Neutrophil (primary cell): Measurements from ENCODE around the gene HNRNPAB.

Experiments
- H3K27ac ChIP-seq: fragments of 200-600 bp; sonication (generic); 2 replicates; pipeline ENCODE4 v1.5.1; 2016; ENCODE audit warnings: mild to moderate bottlenecking, moderate library complexity
- H3K27me3 ChIP-seq: fragments of 200-600 bp; sonication (generic); 2 replicates; pipeline ENCODE4 v1.6.0; 2016; ENCODE audit warnings: mild to moderate bottlenecking
- H3K36me3 ChIP-seq: fragments of 200-600 bp; sonication (generic); 2 replicates; pipeline ENCODE4 v1.5.1; 2017
- H3K4me1 ChIP-seq, 2 experiments: fragments of 200-600 bp in 1 of 2; sonication (generic) in 1 of 2; 1 replicate in 1 of 2; 2 replicates in 1 of 2; pipeline versions ENCODE4 v1.5.1 to v1.6.1; 2013 to 2016; ENCODE audit warnings: low read depth in 1 of 2, low read length in 1 of 2, mild to moderate bottlenecking in 1 of 2, moderate library complexity in 1 of 2; ENCODE audit not compliant: control insufficient read depth in 1 of 2, insufficient read depth in 1 of 2
- H3K4me3 ChIP-seq, 2 experiments: fragments of 200-600 bp in 1 of 2; sonication (generic) in 1 of 2; 1 replicate in 1 of 2; 2 replicates in 1 of 2; pipeline ENCODE4 v1.5.1; 2013 to 2016; ENCODE audit warnings: low read depth in 1 of 2, low read length in 1 of 2, mild to moderate bottlenecking in 1 of 2, moderate library complexity in 1 of 2
- H3K9me3 ChIP-seq: fragments of 200-600 bp; sonication (generic); 2 replicates; pipeline ENCODE4 v1.5.1; 2016
- CTCF ChIP-seq: fragments of 200-600 bp; sonication (generic); IDR thresholded peaks from 2 replicates; pipeline ENCODE4 v1.5.1; 2016; ENCODE audit warnings: antibody characterized with exemption

HNRNPAB gene

GRCh38 chr5:178180141-178180863, 24.0 kb upstream of the HNRNPAB start:
- no peaks in the 10 kb centered on the region for H3K9me3 ChIP-seq
- no peak overlapping the region for H3K4me3 ChIP-seq
- no peaks in the 10 kb centered on the region for H3K27me3 ChIP-seq
- H3K4me1 ChIP-seq, result peaks cover 25 to 28% of the 10 kb centered on the region in 2 experiments
- no peak for TF ChIP-seq CTCF
- H3K36me3 ChIP-seq, result no peaks in the 10 kb centered on the region
- no peak overlapping the region for H3K27ac ChIP-seq

GRCh38 chr5:178182158-178182876, 22.0 kb upstream of the HNRNPAB start:
- Histone ChIP-seq H3K4me3 (peak overlapping the region; percentile 12 to 32), H3K9me3 (no peaks in the 10 kb centered on the region), H3K36me3 (no peaks in the 10 kb centered on the region), H3K4me1 (peaks cover 25 to 28% of the 10 kb centered on the region in 2 experiments), H3K27ac (peak overlapping the region; percentile 85), H3K27me3 (no peaks in the 10 kb centered on the region)
- no peak for TF ChIP-seq CTCF

GRCh38 chr5:178186427-178186826, 17.9 kb upstream of the HNRNPAB start:
- no peak for TF ChIP-seq CTCF
- H3K4me3 ChIP-seq, result no peak overlapping the region
- no peaks in the 10 kb centered on the region for H3K36me3 ChIP-seq
- peaks cover 20 to 21% of the 10 kb centered on the region in 2 experiments for H3K4me1 ChIP-seq
- H3K27ac ChIP-seq, result no peak overlapping the region
- no peaks in the 10 kb centered on the region for H3K9me3 ChIP-seq
- no peaks in the 10 kb centered on the region for H3K27me3 ChIP-seq

- no peak for TF ChIP-seq CTCF
- no peak within 1 kb of the TSS for H3K4me3 ChIP-seq
- no peaks in the 10 kb centered on the region for H3K36me3 ChIP-seq
- no peaks in the 10 kb centered on the region for H3K27me3 ChIP-seq
- no peaks in the 10 kb centered on the region for H3K9me3 ChIP-seq
- no peak within 1 kb of the TSS for H3K27ac ChIP-seq
- H3K4me1 ChIP-seq, result peaks cover 14 to 15% of the 10 kb centered on the region in 2 experiments
These were observed 17.3 kb upstream of the HNRNPAB start, which contains the start of gene GMCL2 for GRCh38 chr5:178187014-178187413. GMCL2 (minus strand) TSS chr5:178187371; CDS start chr5:178187299, 72 bp downstream.

GRCh38 chr5:178189433-178189832, 14.9 kb upstream of the HNRNPAB start:
- no peaks in the 10 kb centered on the region for H3K9me3 ChIP-seq
- H3K27ac ChIP-seq, result no peak overlapping the region
- TF ChIP-seq CTCF, result no peak
- H3K4me1 ChIP-seq, result peaks cover 12 to 14% of the 10 kb centered on the region in 2 experiments
- H3K4me3 ChIP-seq, result no peak overlapping the region
- no peaks in the 10 kb centered on the region for H3K27me3 ChIP-seq
- no peaks in the 10 kb centered on the region for H3K36me3 ChIP-seq
